Right lobe of liver (tissue), 6 donors: ENCODE data around the gene CDH13. TPM values are rescaled to one million over a fixed set of nuclear protein-coding genes. Genes with fewer than 3 reads are reported as not detected.

Source experiments
- ATAC-seq, 4 donors: fragments of 200-7000 bp; cut with Tn5 transposase; one replicate each; pipeline ENCODE4 v1.9.1; 2020; ENCODE audit warnings: mild to moderate bottlenecking in 4 of 4, moderate library complexity in 4 of 4
- DNase-seq, 3 donors: peaks; one replicate each; pipeline ENCODE4 v3.0.0-alpha.2; 2020
- H3K27ac ChIP-seq, 3 donors: fragments of 200-600 bp; one replicate each; pipeline ENCODE4 v1.8.0; 2022
- H3K27me3 ChIP-seq, 2 donors: fragments of 200-600 bp; one replicate each; pipeline ENCODE4 v1.8.0; 2022
- H3K36me3 ChIP-seq, 4 donors: fragments of 200-600 bp; sonication (generic) in 1 of 4; one replicate each; pipeline versions ENCODE4 v1.5.1 to v1.8.0; 2017 to 2022; ENCODE audit warnings: control low read depth in 1 of 4
- H3K4me1 ChIP-seq, 4 donors: fragments of 200-600 bp; sonication (generic) in 1 of 4; one replicate each; pipeline versions ENCODE4 v1.5.1 to v1.8.0; 2017 to 2022; ENCODE audit warnings: control low read depth in 1 of 4
- H3K4me3 ChIP-seq, 3 donors: fragments of 200-600 bp; one replicate each; pipeline ENCODE4 v1.8.0; 2022
- H3K9me3 ChIP-seq, 4 donors: fragments of 200-600 bp; sonication (generic) in 1 of 4; one replicate each; pipeline versions ENCODE4 v1.5.1 to v1.8.0; 2017 to 2022; ENCODE audit warnings: control low read depth in 1 of 4
- CTCF ChIP-seq, 4 donors: fragments of 200-600 bp in 3 of 4; fragments of 450-650 bp in 1 of 4; IDR thresholded peaks; one replicate each; pipeline versions ENCODE4 v1.5.1 to v1.8.0; 2016 to 2022; ENCODE audit warnings: antibody characterized with exemption in 4 of 4, mild to moderate bottlenecking in 2 of 4
- POLR2A ChIP-seq: fragments of 450-650 bp; IDR thresholded peaks from one replicate; pipeline ENCODE4 v1.6.1; 2017; ENCODE audit warnings: antibody characterized with exemption, mild to moderate bottlenecking
- WGBS: methylation state at CpG from one replicate; pipeline ENCODE4 v1.1.6; 2018; ENCODE audit warnings: low coverage, low lambda C conversion rate; ENCODE audit not compliant: insufficient coverage; ENCODE audit errors: missing lambda C conversion rate; 5-methylcytosine and 5-hydroxymethylcytosine counted together
- intact Hi-C, 2 donors: fragments of 100-400 bp; cut with DNase I; formaldehyde crosslinking; loops; one replicate each; pipeline versions ENCODE4 v1.11.2 to v1.14.1; 2022
- total RNA-seq, 6 experiments: library from RNA; depleted of rRNA in 2 of 6; stranded (reverse); fragments of >200 nt in 2 of 6; fragmentation: NEBNext Ultra II Directional in 3 of 6; extraction: Animal tissue kit (Norgen Biotek cat#: 25700) in 3 of 6; gene quantifications; one replicate each; pipeline versions ENCODE4 v1.1.0 to v1.2.4, GENCODE V29; 2016 to 2023
- donor health status: DM: no; HTN: yes; CAD: no.
- donor health status: DM: no; HTN: no; CAD: no.
- donor health status: DM: no; HTN: no; CAD: no.
- donor health status: DM: no; HTN: yes; CAD: no.
- donor health status: DM: no; HTN: yes; CAD: no.

The CDH13 gene
- total RNA-seq, 6 experiments from 2014 or later, result 0.13 to 4.6 (median 0.49) TPM

- Histone ChIP-seq H3K9me3 (no peaks in the 10 kb centered on the region), H3K36me3 (no peaks in the 10 kb centered on the region), H3K27me3 (no peaks in the 10 kb centered on the region), H3K27ac (no peak overlapping the region), H3K4me1 (no peaks in the 10 kb centered on the region), H3K4me3 (no peak overlapping the region)
- WGBS, result 49% methylated on average over 4 of the region's 4 CpGs
- no peak for DNase-seq
- intact Hi-C loops, result no loop called here
- TF ChIP-seq POLR2A (no peak), CTCF (IDR thresholded peaks at IDR 0.05) (no peak)
- ATAC-seq, result no peak
These were observed 730.2 kb downstream of the CDH13 start for GRCh38 chr16:83356986-83357385.

GRCh38 chr16:83363521-83363920 lies 736.8 kb downstream of the CDH13 start:
- intact Hi-C loops, result no loop called here
- ATAC-seq, result no peak
- H3K4me1 ChIP-seq, result no peaks in the 10 kb centered on the region
- H3K4me3 ChIP-seq, result no peak overlapping the region
- no peaks in the 10 kb centered on the region for H3K9me3 ChIP-seq
- DNase-seq, result no peak
- WGBS, result 62% methylated on average over 4 of the region's 4 CpGs
- no peaks in the 10 kb centered on the region for H3K36me3 ChIP-seq
- TF ChIP-seq CTCF (IDR thresholded peaks at IDR 0.05) (no peak), POLR2A (no peak)
- no peaks in the 10 kb centered on the region for H3K27me3 ChIP-seq
- H3K27ac ChIP-seq, result no peak overlapping the region

- no peak for ATAC-seq
- no peak overlapping the region for H3K27ac ChIP-seq
- no peak for TF ChIP-seq CTCF (IDR thresholded peaks at IDR 0.05)
- no peak for TF ChIP-seq POLR2A
- intact Hi-C loops, result no loop called here
- no peak overlapping the region for H3K4me3 ChIP-seq
- 36% methylated on average over 1 of the region's 3 CpGs for WGBS
- no peaks in the 10 kb centered on the region for H3K4me1 ChIP-seq
- no peaks in the 10 kb centered on the region for H3K27me3 ChIP-seq
- H3K9me3 ChIP-seq, result no peaks in the 10 kb centered on the region
- H3K36me3 ChIP-seq, result no peaks in the 10 kb centered on the region
- no peak for DNase-seq
These were observed 738.4 kb downstream of the CDH13 start for GRCh38 chr16:83365166-83365565.

- no peak for DNase-seq
- intact Hi-C loops, result no loop called here
- Histone ChIP-seq H3K27me3 (no peaks in the 10 kb centered on the region), H3K27ac (no peak overlapping the region), H3K4me3 (no peak overlapping the region), H3K4me1 (no peaks in the 10 kb centered on the region), H3K9me3 (no peaks in the 10 kb centered on the region), H3K36me3 (no peaks in the 10 kb centered on the region)
- WGBS, result 76% methylated on average over 10 of the region's 12 CpGs
- TF ChIP-seq POLR2A, result no peak
- TF ChIP-seq CTCF (IDR thresholded peaks at IDR 0.05), result no peak
- ATAC-seq, result no peak
These were observed 739.5 kb downstream of the CDH13 start for GRCh38 chr16:83366228-83366627.

- 64% methylated on average over 3 of the region's 3 CpGs for WGBS
- no peaks in the 10 kb centered on the region for H3K36me3 ChIP-seq
- no peaks in the 10 kb centered on the region for H3K9me3 ChIP-seq
- TF ChIP-seq CTCF (IDR thresholded peaks at IDR 0.05), result no peak
- no peak for ATAC-seq
- H3K27me3 ChIP-seq, result no peaks in the 10 kb centered on the region
- no peak overlapping the region for H3K27ac ChIP-seq
- no peak for DNase-seq
- intact Hi-C loops, result no loop called here
- H3K4me1 ChIP-seq, result no peaks in the 10 kb centered on the region
- no peak overlapping the region for H3K4me3 ChIP-seq
These were observed 748.2 kb downstream of the CDH13 start for GRCh38 chr16:83374979-83375378.
